ENCODE results near the gene PAQR8.

The PAQR8 gene

GRCh38 chr6:52347818-52348217, 14.1 kb upstream of the PAQR8 start:
- no peak for DNase-seq (ENCODE audit: low read depth in 2 of 2, low spot score in 1 of 2)

- DNase-seq (ENCODE audit: low read depth in 2 of 2, low spot score in 1 of 2) = no peak
Measured at GRCh38 chr6:52351879-52352238, 10.1 kb upstream of the PAQR8 start.

DNA sequence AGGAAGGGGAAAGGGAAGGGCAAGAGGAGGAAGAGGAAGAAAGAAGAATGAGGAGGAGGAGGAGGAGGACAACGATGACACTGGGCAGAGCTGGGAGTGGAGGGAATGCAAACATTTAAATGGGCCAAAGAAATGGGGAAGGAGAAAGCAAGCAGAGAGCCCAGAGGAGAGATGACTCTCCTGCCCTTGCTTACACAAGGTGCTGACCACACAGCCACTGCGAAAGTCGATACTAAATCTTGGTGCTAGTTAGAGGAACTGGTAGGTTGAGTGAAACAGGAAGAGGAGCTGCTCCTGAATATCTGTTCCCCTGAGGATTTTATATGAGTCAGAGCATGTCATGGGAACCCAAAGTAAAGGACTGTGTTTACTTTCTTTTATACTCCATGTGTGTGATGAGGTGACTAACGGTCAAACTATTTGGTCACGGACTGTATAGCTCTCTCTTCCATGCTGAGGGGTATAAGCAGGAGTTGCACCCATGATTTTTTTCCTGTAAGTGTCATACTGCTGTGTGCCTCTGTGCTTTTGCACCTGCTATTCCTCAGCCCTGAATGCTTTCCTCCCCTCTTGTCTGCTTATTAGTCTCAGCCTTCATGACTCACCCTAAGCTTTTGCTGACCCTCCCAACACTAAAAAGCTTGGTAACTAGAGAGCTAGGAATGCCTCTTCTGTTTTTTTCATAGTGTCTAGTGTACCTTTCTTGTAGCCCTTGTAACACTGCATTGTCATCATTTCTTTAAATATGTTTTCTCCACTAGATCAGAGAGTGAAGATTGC, 9.5 kb upstream of the PAQR8 start:
- no peak for DNase-seq (ENCODE audit: low read depth in 2 of 2, low spot score in 1 of 2)

- no peak for DNase-seq (ENCODE audit: low read depth in 2 of 2, low spot score in 1 of 2)
Measured at GRCh38 chr6:52356017-52356416, 5.9 kb upstream of the PAQR8 start.

DNA sequence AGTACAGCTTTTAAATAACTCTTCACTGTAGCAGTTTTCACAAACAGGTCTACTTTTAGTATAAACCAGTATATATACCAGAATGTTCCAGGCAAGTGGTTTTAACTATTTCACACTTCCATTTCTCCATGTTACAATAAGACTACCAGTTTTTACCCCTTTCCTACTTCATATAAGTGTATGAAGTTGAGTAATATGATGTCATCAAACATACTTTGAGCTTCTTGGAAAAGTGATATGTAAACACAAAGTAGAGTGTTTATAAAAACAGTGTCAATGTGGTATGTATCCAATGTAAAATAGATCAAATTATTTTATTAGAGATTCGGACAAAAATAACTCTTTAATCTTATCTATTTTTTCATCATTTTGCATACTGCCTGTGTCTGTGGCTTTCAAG, 2.5 kb upstream of the PAQR8 start:
- no peak for DNase-seq (ENCODE audit: low read depth in 2 of 2, low spot score in 1 of 2)

GRCh38 chr6:52360028-52360427, 1.9 kb upstream of the PAQR8 start:
- no peak for DNase-seq (ENCODE audit: low read depth in 2 of 2, low spot score in 1 of 2)

DNA sequence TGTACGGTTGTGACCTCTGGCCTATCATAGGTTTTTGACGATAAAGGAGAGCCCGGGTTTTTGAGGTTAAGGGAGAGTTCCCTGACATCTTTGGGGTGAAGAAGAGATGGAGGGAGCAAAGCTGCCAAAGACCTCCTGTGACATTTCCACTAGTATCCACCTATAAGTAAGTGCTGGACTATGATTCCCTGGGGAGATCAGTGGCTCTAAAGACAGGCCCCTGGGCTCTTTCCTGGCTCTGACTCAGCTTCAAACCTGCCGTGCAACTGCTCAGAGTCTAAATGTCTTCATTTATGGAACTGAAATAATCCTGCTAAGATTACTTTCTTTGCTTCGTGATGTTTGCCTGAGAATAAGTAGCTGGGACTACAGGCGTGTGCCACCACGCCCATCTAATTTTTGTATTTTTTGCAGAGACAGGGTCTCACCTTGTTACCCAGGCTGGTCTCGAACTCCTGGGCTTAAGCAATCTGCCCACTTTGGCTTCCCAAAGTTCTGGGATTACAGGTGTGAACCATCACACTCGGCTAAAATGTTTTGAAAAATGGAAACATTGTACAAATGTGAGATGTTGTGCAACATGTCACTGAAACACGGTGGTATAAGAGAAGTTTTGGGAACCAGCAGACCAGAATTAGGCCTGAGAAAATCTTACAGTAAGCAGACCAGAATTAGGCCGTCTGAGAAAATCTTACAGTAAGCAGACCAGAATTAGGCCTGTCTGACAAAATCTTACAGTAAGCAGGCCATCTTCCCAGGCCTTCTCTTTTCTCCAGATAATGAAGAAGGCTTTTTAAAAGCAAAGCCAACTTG, 1.1 kb upstream of the PAQR8 start:
- DNase-seq (ENCODE audit: low read depth in 2 of 2, low spot score in 1 of 2) = no peak

DNA sequence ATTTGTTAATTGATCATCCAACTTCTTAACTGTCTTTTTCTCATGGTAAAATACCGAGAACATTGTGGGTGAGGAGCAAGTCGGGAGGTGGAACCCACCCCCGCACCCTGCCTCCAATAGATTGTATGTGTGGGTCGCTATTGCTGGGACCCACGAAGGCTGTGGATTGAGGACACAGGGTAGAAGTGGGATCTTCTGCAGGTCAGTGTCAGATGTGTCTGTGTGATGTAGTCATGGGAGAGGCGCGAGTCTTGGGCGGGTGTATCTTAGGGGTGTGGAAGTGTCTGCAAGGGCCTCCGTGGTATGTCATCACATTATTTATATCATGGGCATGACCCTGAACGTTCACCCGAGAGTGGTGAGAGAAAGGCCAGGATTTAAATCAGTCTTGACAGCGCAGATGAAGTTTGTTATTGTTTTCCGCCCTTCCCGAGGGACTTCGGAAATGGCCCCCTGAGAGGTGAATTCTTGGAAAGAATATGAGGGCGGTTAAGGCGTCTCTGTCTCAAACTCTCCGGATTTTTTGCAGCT, 472 bp upstream of the PAQR8 start:
- DNase-seq (ENCODE audit: low read depth in 2 of 2, low spot score in 1 of 2) = no peak

GRCh38 chr6:52362443-52363227, 684 bp downstream of the PAQR8 start:
- no peak for DNase-seq (ENCODE audit: low read depth in 2 of 2, low spot score in 1 of 2)

GRCh38 chr6:52363228-52363867, 1.4 kb downstream of the PAQR8 start:
- DNase-seq (ENCODE audit: low read depth in 2 of 2, low spot score in 1 of 2) = no peak

DNA sequence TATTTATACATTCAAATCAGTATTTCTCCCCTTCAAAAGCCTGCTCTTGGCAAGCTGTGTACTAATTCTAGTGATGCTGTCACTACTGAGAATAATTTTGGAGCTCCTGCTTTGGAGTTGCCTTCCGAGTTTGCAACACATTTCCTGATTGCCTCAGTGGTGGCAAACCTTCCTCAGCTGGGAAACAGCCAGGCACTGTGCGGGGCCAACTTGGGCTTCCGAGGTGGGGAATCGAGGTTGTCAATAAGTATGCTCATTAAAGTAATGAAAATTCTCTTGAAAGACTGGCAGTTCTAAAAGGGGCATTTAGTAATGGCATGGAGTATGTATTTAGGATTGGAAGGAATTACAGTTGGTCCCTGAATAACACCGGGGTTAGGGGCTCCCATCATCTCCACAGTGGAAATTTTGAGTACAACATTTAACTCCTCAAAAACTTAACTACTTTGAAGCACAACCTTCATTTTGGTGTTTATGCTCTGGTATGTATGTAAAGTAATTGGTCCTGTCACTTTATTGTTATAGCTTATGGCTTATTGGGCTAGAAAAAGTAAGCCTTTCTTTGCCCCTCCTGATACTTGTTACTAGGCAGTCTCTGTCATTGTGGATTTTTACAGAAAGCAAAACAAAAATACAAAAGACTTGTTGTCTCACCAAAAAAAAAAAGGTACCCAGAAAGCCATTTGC, 2.7 kb downstream of the PAQR8 start:
- DNase-seq (ENCODE audit: low read depth in 2 of 2, low spot score in 1 of 2) = no peak

DNA sequence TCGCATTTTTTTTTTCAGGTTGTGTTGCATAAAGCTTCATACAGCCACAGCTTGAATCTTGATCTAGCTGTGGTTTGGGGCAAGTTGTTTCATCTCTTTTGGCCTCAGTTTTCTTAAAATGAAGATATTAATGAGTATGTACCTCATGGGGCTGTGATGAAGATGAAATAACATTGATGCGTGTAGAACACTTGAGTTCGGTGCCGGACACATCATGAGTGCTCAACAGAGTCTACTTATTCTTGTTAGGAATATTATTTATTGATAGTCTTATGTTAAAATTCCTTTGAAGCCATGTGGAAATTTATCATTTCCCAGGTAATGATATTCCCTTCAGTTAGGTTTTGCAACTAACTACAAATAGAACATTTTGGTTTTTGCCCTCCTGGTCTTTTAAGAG, 3.4 kb downstream of the PAQR8 start:
- no peak for DNase-seq (ENCODE audit: low read depth in 2 of 2, low spot score in 1 of 2)

GRCh38 chr6:52365866-52366540, 4.1 kb downstream of the PAQR8 start:
- DNase-seq (ENCODE audit: low read depth in 2 of 2, low spot score in 1 of 2) = no peak

GRCh38 chr6:52368002-52368401, 6.1 kb downstream of the PAQR8 start:
- DNase-seq (ENCODE audit: low read depth in 2 of 2, low spot score in 1 of 2) = no peak

- DNase-seq (ENCODE audit: low read depth in 2 of 2, low spot score in 1 of 2) = no peak
Measured at GRCh38 chr6:52369234-52369633, 7.3 kb downstream of the PAQR8 start.

- DNase-seq (ENCODE audit: low read depth in 2 of 2, low spot score in 1 of 2) = no peak
Measured at GRCh38 chr6:52371656-52372191, 9.8 kb downstream of the PAQR8 start.

DNA sequence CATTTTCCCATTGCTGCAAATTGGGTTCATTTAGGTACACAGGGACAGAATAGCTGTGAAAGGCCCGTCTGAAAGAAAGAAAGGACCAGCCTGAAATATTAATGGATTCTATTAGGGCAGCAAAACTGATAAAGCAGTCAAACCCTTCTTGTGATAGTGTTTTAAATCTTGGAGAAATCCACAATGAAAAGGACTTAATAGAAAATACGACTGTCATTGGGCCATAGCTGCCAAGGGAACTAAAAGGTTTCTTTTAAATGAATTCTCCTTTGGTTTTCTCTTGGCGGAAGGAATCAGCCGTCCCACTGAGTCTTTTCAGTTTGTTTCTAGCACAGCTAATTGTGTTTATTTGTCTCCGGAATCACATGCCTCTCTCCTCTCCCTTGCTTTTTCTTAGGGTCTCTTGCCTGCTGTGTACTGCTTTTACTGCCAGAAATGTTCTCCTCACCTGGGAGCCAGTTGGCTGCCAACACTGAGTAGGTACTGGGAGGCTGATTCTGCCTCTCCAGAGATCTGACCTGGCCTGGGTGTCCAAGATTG, 11.3 kb downstream of the PAQR8 start:
- no peak for DNase-seq (ENCODE audit: low read depth in 2 of 2, low spot score in 1 of 2)

DNA sequence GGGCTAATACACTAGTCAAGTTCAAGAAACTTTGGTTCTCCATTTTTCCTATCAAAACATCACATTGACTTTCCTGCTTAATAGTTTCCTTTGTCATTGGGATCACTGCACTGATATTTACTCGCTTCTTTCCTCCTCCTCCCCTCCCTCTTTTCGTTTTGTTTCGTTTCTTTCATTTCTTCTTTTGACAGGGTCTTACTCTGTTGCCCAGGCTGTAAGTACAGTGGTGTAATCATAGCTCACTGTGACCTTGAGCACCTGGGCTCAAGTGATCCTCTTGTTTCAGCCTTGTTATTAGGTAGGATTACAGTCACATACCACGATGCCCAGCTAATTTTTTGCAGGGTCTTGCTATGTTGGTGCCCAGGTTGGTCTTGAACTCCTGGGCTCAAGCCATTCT, 12.3 kb downstream of the PAQR8 start:
- no peak for DNase-seq (ENCODE audit: low read depth in 2 of 2, low spot score in 1 of 2)

GRCh38 chr6:52375780-52376556, 14.0 kb downstream of the PAQR8 start:
- DNase-seq (ENCODE audit: low read depth in 2 of 2, low spot score in 1 of 2) = no peak
